ENCODE results near the gene JARID2. TPM values are rescaled to one million over a fixed set of nuclear protein-coding genes. Genes with fewer than 3 reads are reported as not detected.

Gene JARID2
- polyA plus RNA-seq, 1 donor from 2014 or later, result 25.5 TPM

- Histone ChIP-seq H3K9me3 (ENCODE audit: low read length) (no peaks in the 10 kb centered on the region), H3K27ac (ENCODE audit: low read length) (no peak overlapping the region), H2AFZ (ENCODE audit: low read depth, low read length) (no peak overlapping the region), H3K79me2 (replicated peaks; ENCODE audit: insufficient read depth, low read length) (peaks cover 59% of the 10 kb centered on the region), H3K27me3 (ENCODE audit: insufficient read depth, low read depth, low read length) (no peaks in the 10 kb centered on the region), H4K20me1 (ENCODE audit: insufficient read depth) (no peaks in the 10 kb centered on the region), H3K9me2 (ENCODE audit: insufficient read depth, low read length) (no peaks in the 10 kb centered on the region), H3K4me3 (ENCODE audit: low read length) (no peak overlapping the region), H3K9ac (ENCODE audit: low read length) (no peak overlapping the region), H3K4me2 (ENCODE audit: low read length) (no peak overlapping the region), H3F3A (ENCODE audit: insufficient read depth, low read length, poor library complexity, severe bottlenecking) (no peaks in the 10 kb centered on the region), H3K36me3 (ENCODE audit: insufficient read depth, low read length) (no peaks in the 10 kb centered on the region)
- TF ChIP-seq EZH2 (IDR thresholded peaks at IDR 0.05; ENCODE audit: borderline replicate concordance, insufficient read depth, low read length, poor library complexity, severe bottlenecking), result no peak
- no peak for TF ChIP-seq RAD21 (conservative IDR thresholded peaks at IDR 0.05)
- TF ChIP-seq MXI1 (conservative IDR thresholded peaks at IDR 0.05; ENCODE audit: poor library complexity, severe bottlenecking), result no peak
- TF ChIP-seq TAF1 (IDR thresholded peaks at IDR 0.05; ENCODE audit: low read depth), result no peak
- TF ChIP-seq SMC3 (conservative IDR thresholded peaks at IDR 0.05; ENCODE audit: poor library complexity), result no peak
- no peak for TF ChIP-seq REST (IDR thresholded peaks at IDR 0.05; ENCODE audit: borderline replicate concordance)
- no peak for TF ChIP-seq POLR2AphosphoS5 (IDR thresholded peaks at IDR 0.05)
- TF ChIP-seq, protein P1, sequence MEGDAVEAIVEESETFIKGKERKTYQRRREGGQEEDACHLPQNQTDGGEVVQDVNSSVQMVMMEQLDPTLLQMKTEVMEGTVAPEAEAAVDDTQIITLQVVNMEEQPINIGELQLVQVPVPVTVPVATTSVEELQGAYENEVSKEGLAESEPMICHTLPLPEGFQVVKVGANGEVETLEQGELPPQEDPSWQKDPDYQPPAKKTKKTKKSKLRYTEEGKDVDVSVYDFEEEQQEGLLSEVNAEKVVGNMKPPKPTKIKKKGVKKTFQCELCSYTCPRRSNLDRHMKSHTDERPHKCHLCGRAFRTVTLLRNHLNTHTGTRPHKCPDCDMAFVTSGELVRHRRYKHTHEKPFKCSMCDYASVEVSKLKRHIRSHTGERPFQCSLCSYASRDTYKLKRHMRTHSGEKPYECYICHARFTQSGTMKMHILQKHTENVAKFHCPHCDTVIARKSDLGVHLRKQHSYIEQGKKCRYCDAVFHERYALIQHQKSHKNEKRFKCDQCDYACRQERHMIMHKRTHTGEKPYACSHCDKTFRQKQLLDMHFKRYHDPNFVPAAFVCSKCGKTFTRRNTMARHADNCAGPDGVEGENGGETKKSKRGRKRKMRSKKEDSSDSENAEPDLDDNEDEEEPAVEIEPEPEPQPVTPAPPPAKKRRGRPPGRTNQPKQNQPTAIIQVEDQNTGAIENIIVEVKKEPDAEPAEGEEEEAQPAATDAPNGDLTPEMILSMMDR (IDR thresholded peaks at IDR 0.05; ENCODE audit: poor library complexity, severe bottlenecking), result no peak
- no peak for TF ChIP-seq EP300 (conservative IDR thresholded peaks at IDR 0.05; ENCODE audit: poor library complexity, severe bottlenecking)
Observed at GRCh38 chr6:15296249-15296648, 50.4 kb downstream of the JARID2 start.

DNA sequence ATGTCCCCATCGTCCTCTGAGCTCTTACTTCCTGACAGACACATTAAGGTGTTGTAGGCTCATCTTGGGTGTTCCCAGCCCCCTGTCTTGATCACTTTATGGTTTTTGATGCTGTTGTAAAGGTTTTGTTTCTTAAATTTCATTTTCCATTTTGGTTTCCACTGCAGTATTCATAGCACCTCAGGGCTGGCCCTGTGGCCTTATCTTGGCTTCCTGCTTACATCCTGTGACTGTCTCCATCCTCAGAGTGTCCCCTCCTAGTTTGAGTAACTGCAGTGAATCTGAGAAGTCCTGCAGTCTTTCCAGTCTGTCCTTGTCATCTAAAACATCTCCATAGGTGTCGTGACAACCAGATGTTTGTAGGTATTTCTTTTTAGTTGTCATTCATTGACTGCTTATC is 50.9 kb downstream of the JARID2 start:
- Histone ChIP-seq H3K9me3 (ENCODE audit: low read length) (no peaks in the 10 kb centered on the region), H3K36me3 (ENCODE audit: insufficient read depth, low read length) (no peaks in the 10 kb centered on the region), H3K27ac (ENCODE audit: low read length) (no peak overlapping the region)

More for the DNA sequence above, 50.9 kb downstream of the JARID2 start:
- no peaks in the 10 kb centered on the region for H3K27me3 ChIP-seq (ENCODE audit: insufficient read depth, low read depth, low read length)
- no peak overlapping the region for H3K9ac ChIP-seq (ENCODE audit: low read length)
- no peak overlapping the region for H2AFZ ChIP-seq (ENCODE audit: low read depth, low read length)
- TF ChIP-seq REST (IDR thresholded peaks at IDR 0.05; ENCODE audit: borderline replicate concordance) (no peak), EZH2 (IDR thresholded peaks at IDR 0.05; ENCODE audit: borderline replicate concordance, insufficient read depth, low read length, poor library complexity, severe bottlenecking) (no peak), TAF1 (IDR thresholded peaks at IDR 0.05; ENCODE audit: low read depth) (no peak), MXI1 (conservative IDR thresholded peaks at IDR 0.05; ENCODE audit: poor library complexity, severe bottlenecking) (no peak), EP300 (conservative IDR thresholded peaks at IDR 0.05; ENCODE audit: poor library complexity, severe bottlenecking) (no peak), RAD21 (conservative IDR thresholded peaks at IDR 0.05) (no peak), POLR2AphosphoS5 (IDR thresholded peaks at IDR 0.05) (no peak), SMC3 (conservative IDR thresholded peaks at IDR 0.05; ENCODE audit: poor library complexity) (no peak)
- TF ChIP-seq, protein P1 (IDR thresholded peaks at IDR 0.05; ENCODE audit: poor library complexity, severe bottlenecking), result no peak
- no peaks in the 10 kb centered on the region for H4K20me1 ChIP-seq (ENCODE audit: insufficient read depth)
- no peak overlapping the region for H3K4me2 ChIP-seq (ENCODE audit: low read length)
- no peaks in the 10 kb centered on the region for H3K9me2 ChIP-seq (ENCODE audit: insufficient read depth, low read length)
- H3K79me2 ChIP-seq (replicated peaks; ENCODE audit: insufficient read depth, low read length), result peaks cover 54% of the 10 kb centered on the region
- no peak overlapping the region for H3K4me3 ChIP-seq (ENCODE audit: low read length)
- no peaks in the 10 kb centered on the region for H3F3A ChIP-seq (ENCODE audit: insufficient read depth, low read length, poor library complexity, severe bottlenecking)
